ENCODE measurements around the gene LYRM2. TPM values are rescaled to one million over a fixed set of nuclear protein-coding genes. Genes with fewer than 3 reads are reported as not detected.
"Not testable (repeated sequence)": the region's sequence is repeated elsewhere in the genome, so short reads cannot be mapped to it uniquely, and the experiment has no call there.

LYRM2 gene
- total RNA-seq, 1 donor from 2014 or later = 30.2 TPM

DNA sequence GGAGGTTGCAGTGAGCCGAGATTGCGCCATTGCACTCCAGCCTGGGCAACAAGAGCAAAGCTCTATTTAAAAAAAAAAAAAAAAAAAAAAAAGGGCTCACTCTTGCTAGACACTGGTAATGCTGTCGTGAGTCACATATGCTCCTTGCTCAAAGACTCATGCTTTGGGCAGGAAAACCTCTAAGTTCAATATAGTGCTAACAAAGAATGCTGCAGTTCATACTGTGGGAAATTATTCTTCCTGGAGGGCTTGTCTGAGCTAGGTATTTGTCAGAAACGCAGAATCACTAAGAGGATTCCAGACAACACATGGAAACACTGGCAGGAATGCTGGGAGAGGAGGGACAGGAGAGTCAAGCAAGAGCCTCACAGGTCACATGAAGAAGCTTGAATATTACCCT lies 2.3 kb upstream of the LYRM2 start:
- no peak overlapping the region for H3K4me3 Mint-ChIP-seq (ENCODE audit: unreplicated experiment)
- peak overlapping the region; percentile 22 for H3K27ac Mint-ChIP-seq (ENCODE audit: unreplicated experiment)
- no peak for DNase-seq
- H3K36me3 Mint-ChIP-seq (ENCODE audit: unreplicated experiment) = no peaks in the 10 kb centered on the region
- H3K27me3 Mint-ChIP-seq (ENCODE audit: unreplicated experiment) = peaks cover 3% of the 10 kb centered on the region
- peaks cover 6% of the 10 kb centered on the region for H3K4me1 Mint-ChIP-seq (ENCODE audit: low read depth, unreplicated experiment)
- TF ChIP-seq, protein P1, sequence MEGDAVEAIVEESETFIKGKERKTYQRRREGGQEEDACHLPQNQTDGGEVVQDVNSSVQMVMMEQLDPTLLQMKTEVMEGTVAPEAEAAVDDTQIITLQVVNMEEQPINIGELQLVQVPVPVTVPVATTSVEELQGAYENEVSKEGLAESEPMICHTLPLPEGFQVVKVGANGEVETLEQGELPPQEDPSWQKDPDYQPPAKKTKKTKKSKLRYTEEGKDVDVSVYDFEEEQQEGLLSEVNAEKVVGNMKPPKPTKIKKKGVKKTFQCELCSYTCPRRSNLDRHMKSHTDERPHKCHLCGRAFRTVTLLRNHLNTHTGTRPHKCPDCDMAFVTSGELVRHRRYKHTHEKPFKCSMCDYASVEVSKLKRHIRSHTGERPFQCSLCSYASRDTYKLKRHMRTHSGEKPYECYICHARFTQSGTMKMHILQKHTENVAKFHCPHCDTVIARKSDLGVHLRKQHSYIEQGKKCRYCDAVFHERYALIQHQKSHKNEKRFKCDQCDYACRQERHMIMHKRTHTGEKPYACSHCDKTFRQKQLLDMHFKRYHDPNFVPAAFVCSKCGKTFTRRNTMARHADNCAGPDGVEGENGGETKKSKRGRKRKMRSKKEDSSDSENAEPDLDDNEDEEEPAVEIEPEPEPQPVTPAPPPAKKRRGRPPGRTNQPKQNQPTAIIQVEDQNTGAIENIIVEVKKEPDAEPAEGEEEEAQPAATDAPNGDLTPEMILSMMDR (IDR thresholded peaks at IDR 0.05; ENCODE audit: partially characterized antibody, unreplicated experiment) = no peak
- no peaks in the 10 kb centered on the region for H3K9me3 Mint-ChIP-seq (ENCODE audit: unreplicated experiment)

GRCh38 chr6:89637960-89638319 lies 607 bp downstream of the LYRM2 start:
- Mint-ChIP-seq H3K36me3 (ENCODE audit: unreplicated experiment) (no peaks in the 10 kb centered on the region), H3K4me3 (ENCODE audit: unreplicated experiment) (peak overlapping the region; percentile 100), H3K9me3 (ENCODE audit: unreplicated experiment) (no peaks in the 10 kb centered on the region), H3K27me3 (ENCODE audit: unreplicated experiment) (peaks cover 2% of the 10 kb centered on the region), H3K4me1 (ENCODE audit: low read depth, unreplicated experiment) (peaks cover 6% of the 10 kb centered on the region), H3K27ac (ENCODE audit: unreplicated experiment) (peak overlapping the region; percentile 95)
- DNase-seq = no peak
- TF ChIP-seq, protein P1 (IDR thresholded peaks at IDR 0.05; ENCODE audit: partially characterized antibody, unreplicated experiment) = no peak

GRCh38 chr6:89636412-89636811 lies 2.1 kb downstream of the LYRM2 start:
- H3K36me3 Mint-ChIP-seq (ENCODE audit: unreplicated experiment); H3K27me3 Mint-ChIP-seq (ENCODE audit: unreplicated experiment); H3K4me1 Mint-ChIP-seq (ENCODE audit: low read depth, unreplicated experiment); H3K27ac Mint-ChIP-seq (ENCODE audit: unreplicated experiment); H3K9me3 Mint-ChIP-seq (ENCODE audit: unreplicated experiment); H3K4me3 Mint-ChIP-seq (ENCODE audit: unreplicated experiment); DNase-seq: not testable (repeated sequence)

DNA sequence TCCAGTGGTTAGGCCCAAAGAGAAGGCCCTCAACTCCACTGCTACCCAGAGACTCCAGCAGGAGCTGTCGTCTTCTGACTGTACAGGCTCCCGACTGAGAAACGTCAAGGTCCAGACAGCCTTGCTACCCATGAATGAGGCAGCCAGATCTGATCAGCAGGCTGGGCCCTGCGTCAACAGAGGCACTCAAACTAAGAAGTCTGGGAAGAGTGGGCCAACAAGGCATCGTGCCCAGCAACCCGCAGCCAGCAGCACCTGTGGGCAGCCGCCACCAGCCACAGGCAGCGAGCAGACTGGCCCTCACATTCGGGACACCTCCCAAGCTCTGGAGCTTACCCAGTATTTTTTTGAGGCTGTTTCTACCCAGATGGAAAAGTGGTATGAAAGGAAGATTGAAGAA lies 8.1 kb downstream of the LYRM2 start:
- H3K4me3 Mint-ChIP-seq (ENCODE audit: unreplicated experiment) = no peak overlapping the region
- no peak for DNase-seq
- H3K36me3 Mint-ChIP-seq (ENCODE audit: unreplicated experiment) = peaks cover 5% of the 10 kb centered on the region
- H3K9me3 Mint-ChIP-seq (ENCODE audit: unreplicated experiment) = no peaks in the 10 kb centered on the region
- TF ChIP-seq, protein P1 (IDR thresholded peaks at IDR 0.05; ENCODE audit: partially characterized antibody, unreplicated experiment) = no peak
- H3K27me3 Mint-ChIP-seq (ENCODE audit: unreplicated experiment) = no peaks in the 10 kb centered on the region
- no peak overlapping the region for H3K27ac Mint-ChIP-seq (ENCODE audit: unreplicated experiment)
- no peaks in the 10 kb centered on the region for H3K4me1 Mint-ChIP-seq (ENCODE audit: low read depth, unreplicated experiment)

DNA sequence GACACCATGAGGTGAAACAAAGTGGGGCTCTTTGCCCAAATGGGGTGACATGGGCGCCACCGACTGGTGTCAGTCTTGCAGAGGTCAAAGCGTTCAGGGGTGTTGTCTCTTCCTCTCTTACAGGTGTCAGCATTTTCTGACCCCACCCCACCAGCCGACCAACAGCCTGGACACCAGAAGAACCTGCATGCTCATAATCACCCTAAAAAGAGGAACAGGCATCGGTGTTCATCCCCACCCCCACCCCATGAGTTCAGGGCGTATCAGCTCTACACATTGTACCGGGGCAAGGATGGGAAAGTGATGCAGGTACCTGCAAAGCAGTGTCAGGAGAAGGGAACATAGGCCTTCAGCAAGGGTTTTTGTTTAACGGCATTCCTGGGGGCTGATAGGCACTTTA lies 14.8 kb downstream of the LYRM2 start:
- no peak for DNase-seq
- Mint-ChIP-seq H3K27me3 (ENCODE audit: unreplicated experiment) (no peaks in the 10 kb centered on the region), H3K36me3 (ENCODE audit: unreplicated experiment) (peaks cover 5% of the 10 kb centered on the region), H3K9me3 (ENCODE audit: unreplicated experiment) (no peaks in the 10 kb centered on the region), H3K4me1 (ENCODE audit: low read depth, unreplicated experiment) (no peaks in the 10 kb centered on the region), H3K4me3 (ENCODE audit: unreplicated experiment) (no peak overlapping the region), H3K27ac (ENCODE audit: unreplicated experiment) (no peak overlapping the region)
- TF ChIP-seq, protein P1 (IDR thresholded peaks at IDR 0.05; ENCODE audit: partially characterized antibody, unreplicated experiment) = no peak

DNA sequence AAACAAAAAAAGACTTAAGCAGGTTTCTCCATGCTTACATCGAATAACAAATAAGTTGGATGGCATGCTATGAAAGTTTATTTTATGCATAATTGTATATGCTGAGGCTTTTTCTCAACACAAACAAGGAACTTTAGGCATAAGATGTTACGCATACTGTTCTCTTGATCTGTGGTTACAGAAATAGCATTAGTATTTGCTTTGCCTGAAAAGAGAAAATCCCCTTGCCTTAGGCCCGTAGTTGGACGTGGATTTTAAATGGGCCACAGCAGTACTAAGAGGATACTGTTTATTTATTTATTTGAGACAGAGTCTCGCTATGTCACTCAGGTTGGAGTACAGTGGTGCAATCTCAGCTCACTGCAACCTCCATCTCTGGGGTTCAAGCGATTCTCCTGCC lies 19.0 kb downstream of the LYRM2 start:
- no peak for DNase-seq
- Mint-ChIP-seq H3K4me3 (ENCODE audit: unreplicated experiment) (no peak overlapping the region), H3K27ac (ENCODE audit: unreplicated experiment) (no peak overlapping the region), H3K4me1 (ENCODE audit: low read depth, unreplicated experiment) (no peaks in the 10 kb centered on the region), H3K27me3 (ENCODE audit: unreplicated experiment) (no peaks in the 10 kb centered on the region), H3K9me3 (ENCODE audit: unreplicated experiment) (no peaks in the 10 kb centered on the region), H3K36me3 (ENCODE audit: unreplicated experiment) (no peaks in the 10 kb centered on the region)
- TF ChIP-seq, protein P1 (IDR thresholded peaks at IDR 0.05; ENCODE audit: partially characterized antibody, unreplicated experiment) = no peak
